ENCODE data around the gene TBC1D20.
"Not testable (repeated sequence)": the region's sequence is repeated elsewhere in the genome, so short reads cannot be mapped to it uniquely, and the experiment has no call there.

Gene TBC1D20

GRCh38 chr20:476561-477249 is 14.4 kb upstream of the TBC1D20 start:
- not testable (repeated sequence) for DNase-seq

- no peak for DNase-seq
Measured at GRCh38 chr20:475463-476357, 13.4 kb upstream of the TBC1D20 start.

GRCh38 chr20:474581-474980 is 12.2 kb upstream of the TBC1D20 start:
- DNase-seq, result no peak

- DNase-seq, result no peak
Measured at GRCh38 chr20:472889-473292, 10.6 kb upstream of the TBC1D20 start.

GRCh38 chr20:472137-472846 is 10.0 kb upstream of the TBC1D20 start:
- no peak for DNase-seq

GRCh38 chr20:469746-470490 is 7.6 kb upstream of the TBC1D20 start:
- no peak for DNase-seq

- DNase-seq, result no peak
Measured at GRCh38 chr20:467755-468154, 5.4 kb upstream of the TBC1D20 start.

GRCh38 chr20:461254-462198 is 807 bp downstream of the TBC1D20 start:
- peak; percentile 85 for DNase-seq

DNA sequence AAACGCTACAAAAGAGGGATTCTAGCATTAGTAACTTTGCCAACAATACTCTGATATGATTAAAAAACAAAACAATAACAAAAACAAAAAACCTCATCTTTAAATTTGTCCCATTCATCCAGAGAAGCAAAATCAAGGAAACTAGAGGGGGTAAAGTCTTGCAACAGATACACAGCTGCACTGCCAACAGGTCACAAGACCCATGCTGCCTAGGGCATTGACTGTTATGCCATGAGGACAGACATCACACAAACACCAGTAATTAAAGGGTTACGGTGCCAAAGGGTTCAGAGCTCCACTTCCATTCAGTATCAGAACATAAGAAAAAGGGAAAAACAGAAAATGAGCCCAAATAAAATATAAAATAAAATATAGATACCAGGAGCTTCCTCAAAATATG is 1.6 kb downstream of the TBC1D20 start:
- DNase-seq, result no peak

DNA sequence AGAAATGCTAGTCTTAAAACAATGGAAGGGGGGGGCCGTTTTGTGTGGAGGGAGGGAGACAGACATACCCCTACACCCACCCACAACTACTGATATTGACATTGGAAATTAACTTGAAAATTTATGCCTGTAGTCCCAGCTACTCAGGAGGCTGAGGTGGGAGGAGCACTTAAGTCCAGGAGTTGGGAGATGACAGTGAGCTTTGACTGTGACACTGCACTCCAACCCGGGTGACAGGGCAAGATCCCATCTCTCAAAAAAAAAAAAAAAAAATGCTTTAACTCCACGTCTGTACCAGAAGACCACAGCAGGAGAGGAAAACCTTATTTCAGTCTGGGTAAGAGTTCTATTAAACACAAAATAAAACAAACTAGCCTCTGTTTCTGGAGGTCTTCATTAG is 2.2 kb downstream of the TBC1D20 start:
- DNase-seq, result no peak

GRCh38 chr20:458776-459175 is 3.6 kb downstream of the TBC1D20 start:
- no peak for DNase-seq

DNA sequence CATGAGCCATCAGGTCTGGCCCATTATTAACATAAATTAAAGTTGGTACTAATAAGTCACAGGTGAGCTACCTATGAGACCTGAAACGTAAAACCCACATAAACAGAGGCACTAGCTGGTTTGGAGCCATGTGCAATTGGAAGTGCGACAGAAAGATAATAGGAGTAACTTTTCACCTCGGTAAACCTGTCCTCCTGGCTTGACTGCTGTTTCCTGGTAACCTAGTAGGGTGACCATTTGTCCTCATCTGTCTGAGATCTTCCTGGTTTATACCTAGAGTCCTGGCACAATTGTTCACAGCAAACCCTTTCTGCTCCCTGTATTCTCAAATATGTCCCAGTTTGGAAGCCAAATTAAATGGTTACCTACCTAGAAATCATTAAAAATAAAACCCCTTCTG is 7.4 kb downstream of the TBC1D20 start:
- DNase-seq, result no peak

DNA sequence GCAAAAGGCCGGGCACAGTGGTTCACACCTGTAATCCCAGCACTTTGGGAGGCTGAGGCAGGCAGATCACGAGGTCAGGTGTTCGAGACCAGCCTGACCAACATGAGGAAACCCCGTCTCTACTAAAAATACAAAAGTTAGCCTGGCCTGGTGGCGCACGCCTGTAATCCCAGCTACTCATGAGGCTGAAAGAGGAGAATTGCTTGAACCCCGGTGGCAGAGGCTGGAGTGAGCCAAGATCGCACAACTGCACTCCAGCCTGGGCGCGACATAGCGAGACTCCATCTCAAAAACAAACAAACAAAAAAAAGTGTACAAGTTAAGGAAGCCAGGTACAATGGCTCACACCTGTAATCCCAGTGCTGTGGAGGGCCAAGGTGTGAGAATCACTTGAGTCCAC is 10.3 kb downstream of the TBC1D20 start:
- DNase-seq, result not testable (repeated sequence)

- no peak for DNase-seq
Measured at GRCh38 chr20:445514-446336, 16.6 kb downstream of the TBC1D20 start.

DNA sequence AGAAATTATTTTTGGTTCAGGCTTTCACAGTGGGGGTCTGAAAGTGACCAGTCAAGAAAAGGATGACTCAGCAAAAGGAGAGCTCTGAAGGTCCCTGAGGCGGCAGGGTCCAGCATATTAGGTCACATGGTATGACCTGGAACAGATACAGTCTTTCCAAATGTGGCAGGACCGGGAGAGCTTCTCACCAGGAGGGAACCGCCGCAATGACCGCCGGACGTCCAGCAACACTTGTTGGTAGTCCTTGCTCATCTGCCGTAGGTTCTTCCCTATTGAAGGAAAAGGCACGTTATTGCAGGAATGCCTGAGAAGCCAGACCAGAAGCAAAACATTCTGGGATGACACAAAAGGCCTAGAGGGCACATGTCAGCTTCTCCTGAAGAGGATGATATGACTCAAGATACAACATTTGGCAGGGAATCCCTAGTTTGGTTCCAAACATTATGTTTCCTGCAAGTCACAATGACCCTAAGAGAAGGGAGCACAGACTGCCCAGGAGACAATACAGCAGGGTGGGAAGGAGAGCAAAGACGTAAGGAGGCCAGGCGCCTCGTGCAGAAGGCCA is 17.4 kb downstream of the TBC1D20 start:
- DNase-seq, result no peak

DNA sequence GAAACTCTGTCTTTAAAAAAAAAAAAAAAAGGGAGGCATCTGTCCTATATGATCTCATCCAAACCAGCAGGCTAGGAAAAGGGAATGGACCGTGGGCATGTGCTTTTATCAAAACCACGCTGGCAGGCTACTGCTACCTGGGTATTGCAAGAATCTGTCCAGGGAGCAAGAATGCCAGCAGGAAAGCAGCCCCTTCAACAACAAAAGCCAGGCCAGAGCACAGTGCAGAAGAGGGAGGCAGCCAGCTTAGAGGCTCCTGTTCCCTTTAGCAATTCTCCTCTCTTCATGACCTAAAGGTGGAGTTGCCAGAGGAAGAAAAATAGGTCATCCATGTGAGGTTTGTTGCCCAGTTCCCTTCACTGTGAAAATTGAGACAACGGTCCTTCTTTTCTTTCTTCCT is 18.2 kb downstream of the TBC1D20 start:
- DNase-seq, result no peak

- no peak for DNase-seq
Measured at GRCh38 chr20:443223-443775, 19.0 kb downstream of the TBC1D20 start.

DNA sequence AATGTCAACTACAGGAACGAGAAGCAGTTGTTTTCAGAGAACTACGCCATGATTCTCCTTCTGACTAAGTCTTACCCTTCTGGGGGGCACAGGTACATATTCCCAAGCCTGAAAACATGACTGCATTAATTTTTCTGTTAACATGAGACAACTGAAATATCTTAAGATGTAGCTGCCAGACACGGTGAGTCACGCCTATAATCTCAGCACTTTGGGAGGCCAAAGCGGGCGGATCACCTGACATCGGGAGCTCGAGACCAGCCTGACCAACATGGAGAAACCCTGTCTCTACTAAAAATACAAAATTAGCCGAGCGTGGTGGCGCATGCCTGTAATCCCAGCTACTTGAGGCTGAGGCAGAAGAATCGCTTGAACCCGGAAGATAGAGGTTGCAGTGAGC is 21.7 kb downstream of the TBC1D20 start:
- DNase-seq, result no peak

- DNase-seq, result no peak
Measured at GRCh38 chr20:440148-440547, 22.2 kb downstream of the TBC1D20 start.
